GM12874 (cell line): ENCODE results near the gene AQP2.

Experiments
- CTCF ChIP-seq: IDR thresholded peaks from 2 replicates; pipeline ENCODE4 v1.5.1; 2011; ENCODE audit warnings: low read depth, mild to moderate bottlenecking, control low read depth, low read length, moderate library complexity; ENCODE audit not compliant: insufficient read depth

AQP2 gene

DNA sequence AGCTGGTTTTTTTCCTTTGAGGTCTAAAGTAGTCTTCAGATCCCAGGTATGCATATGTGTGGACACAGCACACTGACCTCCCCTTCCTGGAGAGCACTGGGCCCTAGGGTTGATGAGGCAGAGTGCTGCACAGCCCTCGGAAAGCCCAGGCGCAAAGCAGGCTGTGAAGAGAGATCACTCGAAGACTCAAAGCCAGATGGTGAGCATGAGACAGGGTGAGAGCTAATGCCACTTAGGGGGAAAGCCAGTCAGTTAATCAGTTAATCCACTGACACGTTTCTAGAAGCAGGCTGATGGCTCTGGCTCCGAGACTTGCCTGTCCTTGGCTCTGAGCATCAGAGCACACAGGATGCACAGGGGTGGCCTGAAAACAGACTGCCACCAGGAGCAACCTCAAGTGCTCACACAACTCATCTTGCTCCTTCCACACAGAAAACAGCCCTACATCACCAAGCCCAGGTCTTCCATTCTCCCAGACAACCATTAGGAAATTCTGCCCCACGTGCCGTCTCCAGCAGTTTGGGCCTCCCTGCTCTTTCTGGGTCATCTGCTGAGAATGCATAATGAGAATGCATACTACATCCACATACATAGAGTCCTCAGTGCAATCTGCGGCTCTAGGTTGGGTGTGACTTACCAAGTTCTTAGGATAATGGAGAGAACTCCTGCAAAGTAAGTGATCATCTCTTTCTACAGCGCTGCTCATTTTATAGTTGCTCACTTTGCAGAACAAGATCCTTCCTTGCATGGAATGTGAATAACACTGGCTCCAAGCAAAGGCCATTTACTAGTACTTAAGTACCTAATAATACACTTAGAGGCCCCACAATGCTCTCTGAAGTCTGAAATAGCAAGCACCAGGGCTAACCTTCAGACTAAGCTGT is 34.2 kb downstream of the AQP2 start:
- no peak for TF ChIP-seq CTCF

DNA sequence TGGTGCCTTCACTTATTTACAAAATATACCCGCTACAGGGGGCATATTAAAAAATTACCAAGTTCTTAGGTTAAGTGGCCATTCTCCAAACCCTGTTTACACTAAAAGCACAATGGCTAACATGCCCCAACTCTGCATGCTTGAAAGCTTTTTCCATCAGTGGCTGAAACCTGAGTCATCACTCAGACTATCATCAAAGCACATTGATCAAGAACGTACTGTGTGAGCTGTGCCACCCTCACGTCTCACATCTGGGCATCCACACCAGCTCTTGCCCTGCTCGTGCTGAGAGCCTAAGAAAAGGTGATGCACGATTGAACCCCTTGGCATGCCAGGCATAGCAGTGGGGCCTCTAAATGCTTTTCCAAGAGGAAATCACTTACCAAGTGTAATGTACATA is 35.4 kb downstream of the AQP2 start:
- TF ChIP-seq CTCF, result no peak

DNA sequence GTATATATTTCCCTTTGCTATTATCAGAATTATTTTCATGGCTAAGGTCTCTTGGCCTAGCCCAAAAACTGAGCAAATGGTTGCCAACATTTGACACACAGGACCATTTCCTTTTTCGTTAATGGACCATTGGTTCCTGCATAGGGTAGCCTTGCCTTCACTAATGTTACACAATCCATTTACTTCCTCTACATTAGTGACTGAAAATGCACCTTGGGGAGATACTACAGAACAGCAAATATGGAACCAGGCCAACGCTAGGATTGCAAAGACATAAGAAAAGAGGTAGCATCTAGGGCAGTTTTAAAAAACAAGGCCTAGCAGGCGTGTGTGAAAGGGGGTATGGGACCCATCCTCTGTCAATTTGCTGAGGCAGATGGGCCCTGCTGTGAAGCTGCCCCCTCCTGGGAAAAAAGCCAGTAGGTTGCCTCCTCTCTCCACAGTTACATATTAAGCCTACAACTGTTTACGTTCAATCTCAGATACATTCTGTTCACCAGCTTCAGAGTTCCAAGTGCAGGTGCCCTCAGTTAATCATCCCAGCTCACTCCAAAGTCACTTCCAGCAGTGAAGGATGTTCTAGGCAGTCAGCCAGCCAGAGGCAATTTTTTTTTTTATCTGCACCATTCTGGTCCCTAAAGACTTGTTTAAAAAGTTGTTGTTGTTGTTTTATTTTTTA is 37.2 kb downstream of the AQP2 start:
- TF ChIP-seq CTCF, result no peak

DNA sequence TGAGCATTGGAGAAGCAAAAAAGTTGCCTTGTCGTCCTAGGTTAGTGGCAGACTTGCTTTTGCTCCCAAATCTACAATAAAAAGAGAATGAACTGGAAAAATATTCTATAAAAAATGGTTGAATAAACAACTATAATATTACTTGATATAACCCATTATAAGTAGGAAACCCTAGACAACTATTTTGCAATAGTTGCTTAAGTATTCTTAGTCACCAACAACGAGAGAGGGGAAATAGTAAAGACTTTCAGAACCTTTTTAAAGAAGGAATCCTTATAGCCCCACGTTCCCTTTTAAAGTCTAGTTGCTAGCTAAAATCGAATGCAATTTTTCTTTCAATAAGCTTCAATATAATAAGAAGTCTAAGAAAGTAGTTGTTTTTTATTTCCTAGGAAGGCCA is 39.7 kb downstream of the AQP2 start:
- TF ChIP-seq CTCF, result no peak

- no peak for TF ChIP-seq CTCF
Measured at GRCh38 chr12:49998453-49998852, 47.9 kb downstream of the AQP2 start.

DNA sequence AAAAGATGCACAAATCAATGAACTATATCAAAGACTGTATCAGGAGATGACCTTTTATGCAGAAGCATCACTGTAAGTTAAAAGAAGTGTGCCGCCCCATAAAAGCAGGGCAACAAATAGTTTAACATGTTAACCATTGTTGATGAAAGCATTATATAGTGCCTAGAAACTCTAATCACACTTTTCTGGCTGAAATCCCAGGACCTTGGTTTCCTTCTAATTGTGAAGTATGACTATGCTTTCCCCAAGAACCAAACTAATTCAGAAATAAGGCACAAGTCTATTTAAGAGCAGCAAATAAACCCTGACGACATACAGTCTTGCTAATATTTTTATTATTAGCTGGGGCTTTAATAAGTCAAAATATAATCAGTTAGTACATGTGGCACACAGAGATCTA is 53.1 kb downstream of the AQP2 start:
- no peak for TF ChIP-seq CTCF

DNA sequence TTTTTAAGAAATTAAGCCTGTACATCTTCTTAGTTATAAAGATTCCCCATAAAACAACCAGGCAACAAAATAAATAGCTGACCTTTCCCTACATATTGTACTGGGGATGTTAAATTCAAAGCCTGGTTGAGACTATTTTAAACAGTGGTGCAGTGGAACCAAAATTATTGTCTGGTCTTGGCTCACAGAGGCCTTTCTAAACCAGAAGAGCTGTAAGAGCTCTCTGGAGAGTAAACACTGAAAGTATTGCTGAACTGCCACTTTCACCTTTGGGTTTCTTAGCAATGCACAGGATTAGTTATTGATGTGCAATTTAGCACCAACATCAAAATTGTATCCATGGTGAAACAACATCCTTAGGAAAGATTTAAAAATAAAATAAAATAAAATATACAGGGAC is 54.2 kb downstream of the AQP2 start:
- no peak for TF ChIP-seq CTCF
